Measurements from ENCODE around the gene RIPOR1.

- TF ChIP-seq EZH2phosphoT487 (IDR thresholded peaks at IDR 0.05; ENCODE audit: unreplicated experiment), result no peak
- TF ChIP-seq JUNB (IDR thresholded peaks at IDR 0.05; ENCODE audit: unreplicated experiment), result no peak
- TF ChIP-seq ZNF331 (CRISPR knock-in tag; IDR thresholded peaks at IDR 0.05; ENCODE audit: low read depth), result no peak
- TF ChIP-seq CTCF (conservative IDR thresholded peaks at IDR 0.05; ENCODE audit: low read depth in 2 of 2), result no peak
- no peak for TF ChIP-seq EZH2 (IDR thresholded peaks at IDR 0.05; ENCODE audit: low read depth, unreplicated experiment)
- TF ChIP-seq CREB1 (CRISPR knock-in tag; IDR thresholded peaks at IDR 0.05; ENCODE audit: low read depth), result no peak
- no peak for TF ChIP-seq REST (IDR thresholded peaks at IDR 0.05; ENCODE audit: unreplicated experiment)
- no peak for TF ChIP-seq POLR2AphosphoS5 (IDR thresholded peaks at IDR 0.05; ENCODE audit: low read depth)
- no peak for TF ChIP-seq STAT1 (IDR thresholded peaks at IDR 0.05; ENCODE audit: unreplicated experiment)
- no peak for TF ChIP-seq ZNF114 (CRISPR knock-in tag; IDR thresholded peaks at IDR 0.05)
- TF ChIP-seq NANOG (IDR thresholded peaks at IDR 0.05; ENCODE audit: borderline replicate concordance), result no peak
These were observed 6.6 kb downstream of the RIPOR1 start for GRCh38 chr16:67535201-67535600.

Measured in GM23338 (cell line).